Measurements from ENCODE around the gene ZNF593OS. TPM values are rescaled to one million over a fixed set of nuclear protein-coding genes. Genes with fewer than 3 reads are reported as not detected.

The ZNF593OS gene
- total RNA-seq, 1 donor from 2014 or later, result not detected

DNA sequence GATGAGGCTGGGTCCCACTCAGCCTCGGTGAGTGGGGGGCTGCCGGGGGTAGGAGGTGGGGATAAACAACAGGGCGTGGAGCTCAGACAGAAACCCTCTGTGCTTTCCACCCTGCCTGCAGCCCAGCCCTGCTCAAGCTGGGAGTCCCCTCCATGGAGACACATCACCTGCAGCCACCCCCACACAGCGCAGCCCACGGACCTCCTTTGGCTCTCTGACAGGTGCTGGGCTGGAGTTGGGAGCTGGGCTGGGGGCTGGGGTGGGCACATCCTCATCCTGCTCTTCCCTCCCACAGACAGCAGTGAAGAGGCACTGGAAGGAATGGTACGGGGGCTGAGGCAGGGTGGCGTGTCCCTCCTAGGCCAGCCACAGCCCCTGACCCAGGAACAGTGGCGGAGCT is 16.8 kb upstream of the ZNF593OS start:
- no peak for DNase-seq (ENCODE audit: missing footprints)
- no peak for ATAC-seq
- intact Hi-C loops (cut with DNase I), result no loop called here

DNA sequence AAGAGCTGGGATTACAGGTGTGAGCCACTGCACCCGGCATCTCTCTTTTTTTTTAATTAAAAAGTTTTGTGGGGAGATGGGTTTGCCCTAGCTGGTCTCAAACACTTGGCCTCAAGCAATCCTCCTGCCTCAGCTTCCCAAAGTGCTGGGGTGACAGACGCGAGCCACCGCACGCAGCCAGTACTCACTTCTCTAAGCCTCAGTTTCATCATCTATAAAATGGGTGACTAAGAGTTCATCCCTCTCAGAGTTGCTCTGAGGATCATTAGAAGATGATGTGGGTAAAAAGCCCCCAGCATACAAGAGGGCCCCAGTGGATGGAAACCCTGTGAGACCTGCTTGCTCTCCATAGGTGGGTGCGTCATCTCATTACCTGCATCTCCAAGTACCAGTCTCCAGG is 16.2 kb upstream of the ZNF593OS start:
- intact Hi-C loops (cut with DNase I), result no loop called here
- DNase-seq (ENCODE audit: missing footprints) (no peak), ATAC-seq (no peak)

GRCh38 chr1:26184883-26185282 is 13.3 kb upstream of the ZNF593OS start:
- no peak for ATAC-seq
- intact Hi-C loops (cut with DNase I), result no loop called here
- no peak for DNase-seq (ENCODE audit: missing footprints)

- intact Hi-C loops (cut with DNase I), result no loop called here
- DNase-seq (ENCODE audit: missing footprints), result no peak
- ATAC-seq, result no peak
Observed at GRCh38 chr1:26184086-26184485, 12.5 kb upstream of the ZNF593OS start.

GRCh38 chr1:26182383-26182696 is 10.7 kb upstream of the ZNF593OS start:
- DNase-seq (ENCODE audit: missing footprints) (no peak), ATAC-seq (no peak)
- intact Hi-C loops (cut with DNase I), result no loop called here

DNA sequence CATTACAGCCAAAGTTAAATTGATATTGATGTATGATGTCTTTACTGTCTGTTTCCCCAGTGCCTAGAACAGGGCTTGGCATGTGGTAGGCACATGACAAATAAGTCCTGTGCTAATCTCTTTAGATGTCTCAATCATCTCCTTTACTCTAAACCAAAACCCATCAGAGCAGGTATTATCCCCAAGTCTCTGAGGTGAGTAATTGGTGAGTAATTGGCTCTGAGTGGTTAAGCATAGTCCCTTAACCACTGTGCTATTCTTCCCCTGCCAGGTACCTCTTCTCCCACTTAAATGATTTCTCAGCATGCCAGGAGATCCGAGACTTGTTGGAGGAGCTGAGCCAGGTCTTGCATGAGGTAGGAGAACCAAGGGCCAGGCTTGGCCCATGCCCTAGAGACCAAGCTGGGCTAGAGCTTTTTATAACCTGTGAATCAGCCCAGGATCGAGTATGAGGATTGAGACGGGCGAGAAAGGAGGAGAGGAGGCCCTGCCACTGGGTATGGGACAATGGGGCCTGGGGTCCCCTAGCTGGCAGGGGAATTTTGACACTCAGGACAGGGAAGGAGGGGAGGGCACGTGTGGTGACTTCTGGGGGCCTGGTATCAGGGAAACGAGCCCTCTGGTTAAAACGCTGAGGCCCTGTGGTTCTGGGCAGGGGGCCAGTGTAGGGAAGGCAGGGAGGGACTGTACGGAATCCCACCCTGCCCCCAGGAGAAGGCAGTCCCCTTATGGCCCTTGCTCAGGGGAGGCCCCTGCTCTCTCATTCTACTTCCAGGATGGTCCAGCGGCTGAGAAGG is 10.2 kb upstream of the ZNF593OS start:
- ATAC-seq (no peak), DNase-seq (ENCODE audit: missing footprints) (no peak)
- intact Hi-C loops (cut with DNase I), result no loop called here

- ATAC-seq (no peak), DNase-seq (ENCODE audit: missing footprints) (no peak)
- intact Hi-C loops (cut with DNase I), result no loop called here
Observed at GRCh38 chr1:26180010-26180506, 8.4 kb upstream of the ZNF593OS start.

- DNase-seq (ENCODE audit: missing footprints) (peak; percentile 6), ATAC-seq (no peak)
- intact Hi-C loops (cut with DNase I), result no loop called here
Observed at GRCh38 chr1:26177182-26177684, 5.6 kb upstream of the ZNF593OS start, which contains the start of gene CNKSR1. CNKSR1 (plus strand) TSS chr1:26177491; CDS start chr1:26177548, 57 bp downstream.

- intact Hi-C loops (cut with DNase I), result no loop called here
- ATAC-seq, result no peak
- no peak for DNase-seq (ENCODE audit: missing footprints)
Observed at GRCh38 chr1:26175346-26175745, 3.7 kb upstream of the ZNF593OS start.

GRCh38 chr1:26170472-26170821 is 1.2 kb downstream of the ZNF593OS start:
- DNase-seq (ENCODE audit: missing footprints) (no peak), ATAC-seq (no peak)
- intact Hi-C loops (cut with DNase I), result no loop called here

- peak; percentile 97 for ATAC-seq
- DNase-seq (ENCODE audit: missing footprints), result peak; percentile 95
- intact Hi-C loops (cut with DNase I), result loop anchor here (2.0 kb wide), 2 partner anchors 65 to 151 kb away; partner anchors contain the start of gene CEP85
Observed at GRCh38 chr1:26169669-26170471, 1.8 kb downstream of the ZNF593OS start, which contains the start of gene ZNF593. ZNF593 (plus strand) TSS chr1:26169908; CDS start chr1:26169984, 76 bp downstream.

GRCh38 chr1:26169198-26169554 is 2.5 kb downstream of the ZNF593OS start:
- ATAC-seq, result no peak
- peak; percentile 1 for DNase-seq (ENCODE audit: missing footprints)
- intact Hi-C loops (cut with DNase I), result loop anchor here (2.0 kb wide), 2 partner anchors 66 to 152 kb away; partner anchors contain the start of gene CEP85

- intact Hi-C loops (cut with DNase I), result loop anchor here (2.0 kb wide), 2 partner anchors 66 to 152 kb away; partner anchors contain the start of gene CEP85
- no peak for ATAC-seq
- peak; percentile 40 for DNase-seq (ENCODE audit: missing footprints)
Observed at GRCh38 chr1:26168410-26169197, 3.0 kb downstream of the ZNF593OS start, which contains the start of gene C1orf232. C1orf232 (minus strand) TSS chr1:26168963; CDS start chr1:26168499, 464 bp downstream.

DNA sequence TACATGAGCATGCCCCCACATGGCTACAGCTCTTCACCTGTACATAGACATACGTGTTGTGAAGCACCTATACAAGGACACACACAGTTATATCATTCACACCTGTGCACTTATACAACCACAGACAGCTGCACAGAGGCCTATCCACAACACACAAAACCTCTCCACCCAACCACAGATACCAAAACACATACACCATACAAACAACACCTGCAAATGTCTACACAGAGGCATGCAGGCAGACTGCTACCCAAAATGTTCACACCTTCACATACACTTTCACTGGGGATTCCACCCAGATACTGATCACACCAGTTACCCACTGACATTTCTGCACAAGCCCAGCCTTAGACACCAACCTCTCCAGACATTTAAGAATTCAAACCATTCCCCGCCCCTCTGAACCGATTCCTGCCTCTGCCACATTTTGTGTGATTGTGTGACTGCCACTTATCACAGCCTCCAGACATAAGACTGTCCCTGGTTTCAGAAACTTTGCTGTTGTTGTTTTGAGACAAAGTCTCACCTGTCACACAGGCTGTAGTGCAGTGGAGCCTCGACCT is 4.8 kb downstream of the ZNF593OS start:
- intact Hi-C loops (cut with DNase I), result no loop called here
- DNase-seq (ENCODE audit: missing footprints) (no peak), ATAC-seq (no peak)

DNA sequence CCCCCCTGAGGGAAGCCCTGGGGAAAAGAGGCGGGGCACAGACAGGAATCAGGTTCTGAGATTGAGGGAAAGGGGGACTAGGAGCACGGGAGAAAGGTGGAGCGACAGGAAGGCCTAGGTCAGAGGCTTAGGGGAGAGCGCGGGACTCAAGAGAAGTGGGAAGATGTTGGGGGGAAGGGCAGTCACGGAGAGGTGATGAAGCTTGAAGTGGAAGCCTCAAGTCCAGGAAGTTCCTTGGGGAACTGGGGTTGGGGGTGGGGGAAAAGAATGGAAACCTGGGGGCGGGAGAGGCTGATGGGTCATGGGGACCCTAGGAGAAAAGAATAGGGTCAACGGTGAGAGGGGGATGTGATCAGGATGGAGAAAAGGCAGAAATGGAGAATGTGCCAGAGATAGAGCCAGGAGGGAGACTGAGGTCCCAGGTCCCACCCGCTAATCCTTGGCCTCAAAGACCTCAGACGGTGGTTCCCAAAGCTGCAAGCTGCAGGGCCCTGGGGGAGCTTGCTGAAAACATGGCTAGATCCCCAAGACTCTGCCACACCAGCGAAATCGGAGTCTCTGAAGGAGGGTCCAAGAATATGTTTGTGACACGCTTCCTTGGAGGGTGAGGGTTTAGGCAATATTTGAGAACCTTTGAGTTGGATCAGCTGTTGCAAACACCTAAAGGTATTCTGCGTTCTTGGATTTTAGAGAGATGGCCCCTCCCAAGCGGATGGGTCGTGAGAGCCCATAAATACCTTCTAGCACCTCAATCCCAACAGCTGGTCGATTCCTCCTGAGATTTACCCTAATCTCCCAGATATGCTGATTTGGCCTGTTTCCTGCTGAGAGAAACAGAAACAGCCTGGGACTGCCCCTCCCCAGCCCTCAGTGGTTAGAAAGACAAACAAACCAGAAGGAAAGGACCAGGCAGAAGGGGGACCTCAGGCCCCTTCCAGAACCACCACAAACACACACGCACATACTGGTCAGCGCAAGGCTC is 6.5 kb downstream of the ZNF593OS start:
- ATAC-seq (no peak), DNase-seq (ENCODE audit: missing footprints) (no peak)
- intact Hi-C loops (cut with DNase I), result loop anchor here (2.0 kb wide), 1 partner anchor 60 kb away; no protein-coding TSS in a partner anchor

DNA sequence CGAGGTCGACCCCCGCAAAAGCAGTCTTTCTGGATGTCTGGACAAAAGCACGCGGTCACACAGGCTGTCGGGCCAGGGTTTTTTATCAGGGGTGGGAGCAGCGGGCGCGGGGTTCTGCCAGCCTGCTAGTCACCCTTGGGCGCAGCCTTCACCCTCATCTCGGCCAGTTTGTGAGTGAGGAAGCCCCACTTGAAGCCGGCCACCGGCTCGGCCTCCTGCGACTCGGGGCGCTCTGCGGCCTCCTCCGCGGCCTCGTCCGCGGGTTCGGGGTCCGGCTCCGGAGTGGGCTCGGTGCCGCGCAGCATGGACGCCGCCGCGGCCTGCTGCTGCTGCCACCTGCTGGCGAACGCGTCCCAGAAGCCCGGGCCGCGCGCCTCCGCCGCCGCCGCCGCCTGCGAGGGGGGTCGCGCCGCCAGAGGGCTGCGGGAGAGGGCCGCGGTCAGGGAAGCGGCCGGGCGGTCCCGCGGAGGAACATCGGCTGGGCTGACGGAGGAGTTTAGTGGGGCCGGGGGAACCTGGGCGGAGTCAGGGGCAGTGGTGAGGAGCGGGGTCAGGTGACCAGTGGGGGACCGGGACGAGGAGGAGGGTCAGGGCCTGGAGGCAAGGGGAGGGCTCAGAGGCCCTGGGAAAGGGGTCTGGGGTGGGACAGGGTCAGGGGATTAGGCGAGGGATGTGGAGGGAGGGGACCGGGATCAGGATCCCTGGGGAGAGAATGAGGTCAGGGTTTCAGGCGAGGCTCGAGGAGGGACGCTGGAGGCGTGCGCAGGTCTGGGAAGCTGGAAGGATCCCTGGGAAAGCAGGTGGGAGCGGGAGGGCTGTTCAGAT is 7.4 kb downstream of the ZNF593OS start:
- peak; percentile 27 for ATAC-seq
- DNase-seq (ENCODE audit: missing footprints), result no peak
- intact Hi-C loops (cut with DNase I), result loop anchor here (2.0 kb wide), 1 partner anchor 59 kb away; no protein-coding TSS in a partner anchor

Data from Right ventricle myocardium inferior (tissue), 1 donor.